Measurements from ENCODE around the gene KCNC2.
"Not testable (repeated sequence)": the region's sequence is repeated elsewhere in the genome, so short reads cannot be mapped to it uniquely, and the experiment has no call there.

Gene KCNC2

GRCh38 chr12:75209812-75210138, at the start of gene KCNC2:
Gene KCNC2, minus strand, starts transcription at chr12:75209839.
- DNase-seq (ENCODE audit: low read depth, low spot score): no peak

- no peak for DNase-seq (ENCODE audit: low read depth, low spot score)
Measured at GRCh38 chr12:75259143-75259542, 49.5 kb upstream of the KCNC2 start.

- no peak for DNase-seq (ENCODE audit: low read depth, low spot score)
Measured at GRCh38 chr12:75257510-75257909, 47.9 kb upstream of the KCNC2 start.

GRCh38 chr12:75245108-75245507, 35.5 kb upstream of the KCNC2 start:
- no peak for DNase-seq (ENCODE audit: low read depth, low spot score)

GRCh38 chr12:75239987-75240386, 30.3 kb upstream of the KCNC2 start:
- DNase-seq (ENCODE audit: low read depth, low spot score): no peak

GRCh38 chr12:75236206-75236605, 26.6 kb upstream of the KCNC2 start:
- no peak for DNase-seq (ENCODE audit: low read depth, low spot score)

- no peak for DNase-seq (ENCODE audit: low read depth, low spot score)
Measured at GRCh38 chr12:75227132-75227531, 17.5 kb upstream of the KCNC2 start.

GRCh38 chr12:75212072-75212471, 2.4 kb upstream of the KCNC2 start:
- DNase-seq (ENCODE audit: low read depth, low spot score): no peak

- peak; percentile 56 for DNase-seq (ENCODE audit: low read depth, low spot score)
Measured at GRCh38 chr12:75208856-75209811, 505 bp downstream of the KCNC2 start.

GRCh38 chr12:75207338-75208083, 2.1 kb downstream of the KCNC2 start:
- DNase-seq (ENCODE audit: low read depth, low spot score): no peak

GRCh38 chr12:75205558-75205957, 4.1 kb downstream of the KCNC2 start:
- DNase-seq (ENCODE audit: low read depth, low spot score): no peak

GRCh38 chr12:75196865-75197264, 12.8 kb downstream of the KCNC2 start:
- DNase-seq (ENCODE audit: low read depth, low spot score): no peak

- DNase-seq (ENCODE audit: low read depth, low spot score): no peak
Measured at GRCh38 chr12:75196408-75196807, 13.2 kb downstream of the KCNC2 start.

- DNase-seq (ENCODE audit: low read depth, low spot score): no peak
Measured at GRCh38 chr12:75194250-75194649, 15.4 kb downstream of the KCNC2 start.

- no peak for DNase-seq (ENCODE audit: low read depth, low spot score)
Measured at GRCh38 chr12:75192196-75192595, 17.4 kb downstream of the KCNC2 start.

- no peak for DNase-seq (ENCODE audit: low read depth, low spot score)
Measured at GRCh38 chr12:75190846-75191245, 18.8 kb downstream of the KCNC2 start.

- not testable (repeated sequence) for DNase-seq (ENCODE audit: low read depth, low spot score)
Measured at GRCh38 chr12:75185881-75186280, 23.8 kb downstream of the KCNC2 start.

- no peak for DNase-seq (ENCODE audit: low read depth, low spot score)
Measured at GRCh38 chr12:75184516-75184915, 25.1 kb downstream of the KCNC2 start.

GRCh38 chr12:75183967-75184366, 25.7 kb downstream of the KCNC2 start:
- no peak for DNase-seq (ENCODE audit: low read depth, low spot score)

GRCh38 chr12:75177997-75178396, 31.6 kb downstream of the KCNC2 start:
- no peak for DNase-seq (ENCODE audit: low read depth, low spot score)

- DNase-seq (ENCODE audit: low read depth, low spot score): no peak
Measured at GRCh38 chr12:75172611-75173010, 37.0 kb downstream of the KCNC2 start.

- DNase-seq (ENCODE audit: low read depth, low spot score): no peak
Measured at GRCh38 chr12:75170640-75171185, 38.9 kb downstream of the KCNC2 start.

GRCh38 chr12:75162845-75163244, 46.8 kb downstream of the KCNC2 start:
- DNase-seq (ENCODE audit: low read depth, low spot score): no peak
